Fibroblast of lung (primary cell): Measurements from ENCODE around the gene EBF4. TPM values are rescaled to one million over a fixed set of nuclear protein-coding genes. Genes with fewer than 3 reads are reported as not detected.

ENCODE experiments used
- DNase-seq, 2 donors: peaks; one replicate each; pipeline versions ENCODE4 v3.0.0 to v3.0.0-alpha.2; 2010; ENCODE audit warnings: low read depth in 2 of 2
- H2AFZ ChIP-seq: 2 replicates; pipeline ENCODE4 v1.5.1; 2012; ENCODE audit warnings: low read length, control low read depth, inconsistent platforms
- H3K27ac ChIP-seq: 2 replicates; pipeline ENCODE4 v1.5.1; 2011; ENCODE audit warnings: low read length, control low read depth; ENCODE audit not compliant: insufficient read depth
- H3K27me3 ChIP-seq: 2 replicates; pipeline ENCODE4 v1.5.1; 2011; ENCODE audit warnings: mild to moderate bottlenecking, low read length; ENCODE audit not compliant: control insufficient read depth, insufficient read depth
- H3K36me3 ChIP-seq: 2 replicates; pipeline ENCODE4 v1.5.1; 2011; ENCODE audit warnings: low read length; ENCODE audit not compliant: control insufficient read depth, insufficient read depth
- H3K4me1 ChIP-seq: 2 replicates; pipeline ENCODE4 v1.5.1; 2011; ENCODE audit warnings: low read length; ENCODE audit not compliant: control insufficient read depth, insufficient read depth; ENCODE audit errors: extremely low read depth
- H3K4me2 ChIP-seq: 2 replicates; pipeline ENCODE4 v1.5.1; 2011; ENCODE audit warnings: low read length, control low read depth; ENCODE audit not compliant: insufficient read depth; ENCODE audit errors: extremely low read depth
- H3K4me3 ChIP-seq, 4 experiments: fragments of 200-600 bp in 1 of 4; sonication (generic) in 1 of 4; replicated peaks in 1 of 4; 2 replicates each; pipeline ENCODE4 v1.5.1; 2011 to 2016; ENCODE audit warnings: low read length in 4 of 4, low read depth in 3 of 4, mild to moderate bottlenecking in 3 of 4, control low read depth in 2 of 4, inconsistent platforms in 1 of 4, mixed read lengths in 1 of 4; ENCODE audit not compliant: insufficient read depth in 1 of 4; ENCODE audit errors: control extremely low read depth in 1 of 4
- H3K79me2 ChIP-seq: 2 replicates; pipeline ENCODE4 v1.5.1; 2012; ENCODE audit warnings: mild to moderate bottlenecking, low read length, inconsistent platforms; ENCODE audit not compliant: control insufficient read depth, insufficient read depth
- H3K9ac ChIP-seq: 2 replicates; pipeline ENCODE4 v1.5.1; 2011; ENCODE audit warnings: mild to moderate bottlenecking, low read length, control low read depth; ENCODE audit not compliant: insufficient read depth
- H3K9me3 ChIP-seq: 2 replicates; pipeline ENCODE4 v1.5.1; 2012; ENCODE audit warnings: low read depth, low read length; ENCODE audit not compliant: control insufficient read depth, insufficient read depth
- H4K20me1 ChIP-seq: 2 replicates; pipeline ENCODE4 v1.5.1; 2011; ENCODE audit warnings: low read length; ENCODE audit not compliant: control insufficient read depth, insufficient read depth; ENCODE audit errors: extremely low read depth
- EZH2 ChIP-seq: IDR thresholded peaks from 2 replicates; pipeline ENCODE4 v1.5.1; 2012; ENCODE audit warnings: low read length, control low read depth, mild to moderate bottlenecking; ENCODE audit errors: missing control alignments
- polyA plus RNA-seq, 2 donors: library from polyadenylated mRNA; depleted of rRNA in 1 of 2; stranded (reverse) in 1 of 2; unstranded in 1 of 2; fragments of >200 nt; gene quantifications; 2 replicates each; pipeline ENCODE4 v1.2.1, GENCODE V29; 2011 to 2012; ENCODE audit warnings: missing spikeins in 1 of 2
- total RNA-seq: library from RNA; depleted of rRNA; stranded (reverse); fragments of >200 nt; gene quantifications from 2 replicates; pipeline ENCODE4 v1.2.1, GENCODE V29; 2014
- TF ChIP-seq, protein P1 (sequence below), 2 donors: IDR thresholded peaks in 1 of 2; conservative IDR thresholded peaks in 1 of 2; 1 replicate in 1 of 2; 2 replicates in 1 of 2; pipeline ENCODE4 v1.5.1; 2011 to 2012; ENCODE audit warnings: low read length in 2 of 2, control low read depth in 1 of 2, inconsistent platforms in 1 of 2, low read depth in 1 of 2, mild to moderate bottlenecking in 1 of 2

The EBF4 gene
- total and polyA plus RNA-seq, 2 donors (not counting 1 experiment from before 2014, with no cell fraction given), result 0.35 to 0.99 TPM

DNA sequence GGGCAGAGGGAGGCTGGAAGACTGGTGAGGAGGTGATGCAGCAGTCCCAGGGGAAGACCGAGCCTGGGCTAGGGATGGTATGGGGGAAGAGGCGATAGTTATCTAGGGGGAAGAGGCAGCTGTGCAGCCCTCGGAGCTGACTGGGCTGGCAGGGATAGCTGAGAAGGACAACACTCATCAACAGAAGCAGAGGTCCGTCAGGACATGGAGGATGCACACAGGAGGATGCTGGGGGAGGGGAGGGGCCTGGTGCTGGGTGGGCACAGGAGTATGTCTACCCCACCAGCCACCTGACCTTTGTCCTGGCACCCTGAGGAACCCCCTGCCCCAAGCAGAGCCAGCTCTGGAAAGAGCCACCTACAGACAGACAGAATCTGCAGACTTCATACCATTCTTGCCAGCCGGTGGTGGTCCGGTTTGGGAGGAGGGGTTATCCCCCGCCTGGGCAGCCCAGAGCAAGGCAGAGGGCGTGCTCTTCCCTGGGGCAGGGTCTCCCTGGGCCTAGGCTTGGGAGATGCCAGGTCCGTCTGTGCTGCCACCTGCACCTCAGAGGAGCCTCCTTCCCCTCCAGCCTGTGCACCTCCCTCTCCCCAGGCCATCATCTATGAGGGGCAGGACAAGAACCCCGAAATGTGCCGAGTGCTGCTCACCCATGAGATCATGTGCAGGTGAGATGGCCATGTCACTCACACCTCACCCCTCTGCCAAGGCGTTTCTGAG, 14.9 kb downstream of the EBF4 start:
- Histone ChIP-seq H3K36me3 (no peaks in the 10 kb centered on the region), H3K4me3 (no peak overlapping the region), H3K4me1 (no peaks in the 10 kb centered on the region), H3K9ac (no peak overlapping the region), H4K20me1 (no peaks in the 10 kb centered on the region), H3K9me3 (no peaks in the 10 kb centered on the region), H3K27me3 (no peaks in the 10 kb centered on the region), H3K27ac (no peak overlapping the region), H3K4me2 (no peak overlapping the region), H3K79me2 (no peaks in the 10 kb centered on the region), H2AFZ (no peak overlapping the region)
- TF ChIP-seq, protein P1, sequence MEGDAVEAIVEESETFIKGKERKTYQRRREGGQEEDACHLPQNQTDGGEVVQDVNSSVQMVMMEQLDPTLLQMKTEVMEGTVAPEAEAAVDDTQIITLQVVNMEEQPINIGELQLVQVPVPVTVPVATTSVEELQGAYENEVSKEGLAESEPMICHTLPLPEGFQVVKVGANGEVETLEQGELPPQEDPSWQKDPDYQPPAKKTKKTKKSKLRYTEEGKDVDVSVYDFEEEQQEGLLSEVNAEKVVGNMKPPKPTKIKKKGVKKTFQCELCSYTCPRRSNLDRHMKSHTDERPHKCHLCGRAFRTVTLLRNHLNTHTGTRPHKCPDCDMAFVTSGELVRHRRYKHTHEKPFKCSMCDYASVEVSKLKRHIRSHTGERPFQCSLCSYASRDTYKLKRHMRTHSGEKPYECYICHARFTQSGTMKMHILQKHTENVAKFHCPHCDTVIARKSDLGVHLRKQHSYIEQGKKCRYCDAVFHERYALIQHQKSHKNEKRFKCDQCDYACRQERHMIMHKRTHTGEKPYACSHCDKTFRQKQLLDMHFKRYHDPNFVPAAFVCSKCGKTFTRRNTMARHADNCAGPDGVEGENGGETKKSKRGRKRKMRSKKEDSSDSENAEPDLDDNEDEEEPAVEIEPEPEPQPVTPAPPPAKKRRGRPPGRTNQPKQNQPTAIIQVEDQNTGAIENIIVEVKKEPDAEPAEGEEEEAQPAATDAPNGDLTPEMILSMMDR (conservative IDR thresholded peaks at IDR 0.05 in 1 of 2, IDR thresholded peaks at IDR 0.05 in 1 of 2; ENCODE audit: low read depth in 1 of 2, low read length in 2 of 2), result no peak
- no peak for TF ChIP-seq EZH2
- no peak for DNase-seq

- no peaks in the 10 kb centered on the region for H3K9me3 ChIP-seq
- H3K27ac ChIP-seq, result no peak overlapping the region
- peaks cover 2% of the 10 kb centered on the region for H3K27me3 ChIP-seq
- no peaks in the 10 kb centered on the region for H3K36me3 ChIP-seq
- no peaks in the 10 kb centered on the region for H3K79me2 ChIP-seq
- DNase-seq, result no peak
- TF ChIP-seq, protein P1 (conservative IDR thresholded peaks at IDR 0.05 in 1 of 2, IDR thresholded peaks at IDR 0.05 in 1 of 2; ENCODE audit: low read depth in 1 of 2, low read length in 2 of 2), result no peak
- no peak for TF ChIP-seq EZH2
- no peaks in the 10 kb centered on the region for H3K4me1 ChIP-seq
- no peak overlapping the region for H3K4me3 ChIP-seq
- no peak overlapping the region for H3K4me2 ChIP-seq
- no peak overlapping the region for H3K9ac ChIP-seq
- no peaks in the 10 kb centered on the region for H4K20me1 ChIP-seq
- H2AFZ ChIP-seq, result no peak overlapping the region
Measured at GRCh38 chr20:2708073-2708415, 15.5 kb downstream of the EBF4 start.

DNA sequence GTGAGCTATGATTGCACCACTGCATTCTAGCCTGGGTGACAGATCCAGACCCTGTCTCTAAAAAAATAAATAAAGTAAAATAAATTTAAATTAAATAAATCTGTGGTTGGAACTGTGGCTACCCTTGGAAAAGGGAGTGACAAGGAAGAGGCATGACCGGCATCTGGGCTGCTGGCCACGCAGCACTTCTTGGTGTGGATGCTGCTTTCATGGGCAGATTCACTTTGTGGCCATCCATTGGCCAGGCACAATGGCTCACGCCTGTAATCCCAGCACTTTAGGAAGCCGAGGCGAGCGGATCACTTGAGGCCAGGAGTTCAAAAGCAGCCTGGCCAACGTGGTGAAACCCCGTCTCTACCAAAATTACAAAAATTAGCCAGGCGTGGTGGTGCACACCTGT, 16.1 kb downstream of the EBF4 start:
- H2AFZ ChIP-seq, result no peak overlapping the region
- no peaks in the 10 kb centered on the region for H3K79me2 ChIP-seq
- H4K20me1 ChIP-seq, result no peaks in the 10 kb centered on the region
- H3K36me3 ChIP-seq, result no peaks in the 10 kb centered on the region
- no peak overlapping the region for H3K4me2 ChIP-seq
- no peaks in the 10 kb centered on the region for H3K4me1 ChIP-seq
- TF ChIP-seq, protein P1 (conservative IDR thresholded peaks at IDR 0.05 in 1 of 2, IDR thresholded peaks at IDR 0.05 in 1 of 2; ENCODE audit: low read depth in 1 of 2, low read length in 2 of 2), result no peak
- no peak for TF ChIP-seq EZH2
- no peaks in the 10 kb centered on the region for H3K9me3 ChIP-seq
- no peak overlapping the region for H3K27ac ChIP-seq
- peaks cover 3% of the 10 kb centered on the region for H3K27me3 ChIP-seq
- H3K9ac ChIP-seq, result no peak overlapping the region
- DNase-seq, result no peak
- no peak overlapping the region for H3K4me3 ChIP-seq
